Fibroblast of lung (primary cell): ENCODE data around the gene LRRC75B.

ENCODE experiments used
- EZH2 ChIP-seq: IDR thresholded peaks from 2 replicates; pipeline ENCODE4 v1.5.1; 2012; ENCODE audit warnings: low read length, control low read depth, mild to moderate bottlenecking; ENCODE audit errors: missing control alignments
- TF ChIP-seq, protein P1 (sequence below), 2 donors: IDR thresholded peaks in 1 of 2; conservative IDR thresholded peaks in 1 of 2; 1 replicate in 1 of 2; 2 replicates in 1 of 2; pipeline ENCODE4 v1.5.1; 2011 to 2012; ENCODE audit warnings: low read length in 2 of 2, control low read depth in 1 of 2, inconsistent platforms in 1 of 2, low read depth in 1 of 2, mild to moderate bottlenecking in 1 of 2

GRCh38 chr22:24585927-24586546 lies 6.8 kb downstream of the LRRC75B start:
- TF ChIP-seq, protein P1, sequence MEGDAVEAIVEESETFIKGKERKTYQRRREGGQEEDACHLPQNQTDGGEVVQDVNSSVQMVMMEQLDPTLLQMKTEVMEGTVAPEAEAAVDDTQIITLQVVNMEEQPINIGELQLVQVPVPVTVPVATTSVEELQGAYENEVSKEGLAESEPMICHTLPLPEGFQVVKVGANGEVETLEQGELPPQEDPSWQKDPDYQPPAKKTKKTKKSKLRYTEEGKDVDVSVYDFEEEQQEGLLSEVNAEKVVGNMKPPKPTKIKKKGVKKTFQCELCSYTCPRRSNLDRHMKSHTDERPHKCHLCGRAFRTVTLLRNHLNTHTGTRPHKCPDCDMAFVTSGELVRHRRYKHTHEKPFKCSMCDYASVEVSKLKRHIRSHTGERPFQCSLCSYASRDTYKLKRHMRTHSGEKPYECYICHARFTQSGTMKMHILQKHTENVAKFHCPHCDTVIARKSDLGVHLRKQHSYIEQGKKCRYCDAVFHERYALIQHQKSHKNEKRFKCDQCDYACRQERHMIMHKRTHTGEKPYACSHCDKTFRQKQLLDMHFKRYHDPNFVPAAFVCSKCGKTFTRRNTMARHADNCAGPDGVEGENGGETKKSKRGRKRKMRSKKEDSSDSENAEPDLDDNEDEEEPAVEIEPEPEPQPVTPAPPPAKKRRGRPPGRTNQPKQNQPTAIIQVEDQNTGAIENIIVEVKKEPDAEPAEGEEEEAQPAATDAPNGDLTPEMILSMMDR (conservative IDR thresholded peaks at IDR 0.05 in 1 of 2, IDR thresholded peaks at IDR 0.05 in 1 of 2; ENCODE audit: low read depth in 1 of 2, low read length in 2 of 2): no peak
- TF ChIP-seq EZH2: no peak
